SK-N-SH (cell line): ENCODE results near the gene COMMD10. TPM values are rescaled to one million over a fixed set of nuclear protein-coding genes. Genes with fewer than 3 reads are reported as not detected.
A peak's percentile ranks its signal among the peaks of the same experiment; 100 is the strongest.

Experiments used
- CTCF ChIA-PET: fragments of 300-600, 350-600 bp; formaldehyde crosslinking; extraction: SDS; loops from one replicate; lab custom pipeline; 2021; lab: Yijun Ruan, JAX
- POLR2A ChIA-PET: fragments of 350-600 bp; sonication (Branson Sonifier 250); formaldehyde crosslinking; extraction: SDS; loops from one replicate; lab custom pipeline; 2020; ENCODE audit warnings: antibody characterized with exemption, inconsistent platforms; lab: Yijun Ruan, JAX
- DNase-seq: peaks from one replicate; pipeline ENCODE4 v3.0.0; 2012
- H2AFZ ChIP-seq: fragments of 200-600 bp; sonication (generic); 2 replicates; pipeline ENCODE4 v1.8.1; 2016; ENCODE audit warnings: antibody characterized with exemption, mild to moderate bottlenecking, low read depth
- H3F3A ChIP-seq: fragments of 200-600 bp; sonication (generic); replicated peaks from 2 replicates; pipeline ENCODE3; 2016; ENCODE audit warnings: antibody characterized with exemption, mild to moderate bottlenecking; ENCODE audit not compliant: insufficient read depth
- H3K27ac ChIP-seq, 2 experiments: fragments of 200-500 bp in 1 of 2; fragments of 200-600 bp in 1 of 2; sonication (Bioruptor generic) in 1 of 2; sonication (generic), shearing (Covaris generic) in 1 of 2; 2 replicates each; pipeline versions ENCODE4 v1.5.1 to v1.6.1; 2014 to 2016; ENCODE audit warnings: low read depth in 2 of 2, inconsistent platforms in 1 of 2, low read length in 1 of 2, mild to moderate bottlenecking in 1 of 2, mixed read lengths in 1 of 2
- H3K27me3 ChIP-seq: fragments of 200-600 bp; sonication (generic), shearing (Covaris generic); 2 replicates; pipeline ENCODE4 v1.6.1; 2016; ENCODE audit warnings: mixed run types; ENCODE audit not compliant: insufficient read depth
- H3K36me3 ChIP-seq, 2 experiments: fragments of 200-500 bp in 1 of 2; fragments of 200-600 bp in 1 of 2; sonication (Bioruptor generic) in 1 of 2; sonication (generic) in 1 of 2; replicated peaks in 1 of 2; 2 replicates each; pipeline versions ENCODE3 to v1.5.1; 2014 to 2016; ENCODE audit warnings: low read length in 1 of 2, mild to moderate bottlenecking in 1 of 2; ENCODE audit not compliant: insufficient read depth in 2 of 2, control insufficient read depth in 1 of 2
- H3K4me1 ChIP-seq, 2 experiments: fragments of 200-500 bp in 1 of 2; fragments of 200-600 bp in 1 of 2; sonication (Bioruptor generic) in 1 of 2; sonication (generic), shearing (Covaris generic) in 1 of 2; 2 replicates each; pipeline versions ENCODE4 v1.5.1 to v1.6.1; 2014 to 2016; ENCODE audit warnings: low read depth in 1 of 2, low read length in 1 of 2, mixed run types in 1 of 2; ENCODE audit not compliant: insufficient read depth in 2 of 2, control insufficient read depth in 1 of 2
- H3K4me2 ChIP-seq: fragments of 200-600 bp; sonication (generic), shearing (Covaris generic); 2 replicates; pipeline ENCODE4 v1.6.1; 2017; ENCODE audit warnings: mixed run types
- H3K4me3 ChIP-seq, 2 experiments: fragments of 200-500 bp in 1 of 2; fragments of 200-600 bp in 1 of 2; sonication (Bioruptor generic) in 1 of 2; sonication (generic), shearing (Covaris generic) in 1 of 2; 2 replicates each; pipeline versions ENCODE4 v1.5.1 to v1.8.1; 2014 to 2016; ENCODE audit warnings: low read depth in 2 of 2, inconsistent platforms in 1 of 2, low read length in 1 of 2, mild to moderate bottlenecking in 1 of 2, mixed read lengths in 1 of 2, moderate library complexity in 1 of 2
- H3K79me2 ChIP-seq: fragments of 200-600 bp; sonication (generic); 2 replicates; pipeline ENCODE4 v1.8.1; 2017; ENCODE audit warnings: mild to moderate bottlenecking; ENCODE audit not compliant: insufficient read depth
- H3K9ac ChIP-seq: fragments of 200-600 bp; sonication (generic); 2 replicates; pipeline ENCODE4 v1.6.1; 2017; ENCODE audit warnings: mixed run types
- H3K9me2 ChIP-seq: fragments of 200-600 bp; sonication (generic); 2 replicates; pipeline ENCODE4 v1.6.1; 2017; ENCODE audit warnings: mixed run types
- H3K9me3 ChIP-seq: fragments of 200-600 bp; sonication (generic); 2 replicates; pipeline ENCODE4 v1.6.1; 2017; ENCODE audit warnings: mixed run types, mild to moderate bottlenecking, moderate library complexity
- H4K20me1 ChIP-seq: fragments of 200-600 bp; sonication (generic); 2 replicates; pipeline ENCODE4 v1.6.1; 2017; ENCODE audit warnings: mild to moderate bottlenecking, mixed run types; ENCODE audit not compliant: insufficient read depth
- CHD2 ChIP-seq: fragments of 150-350 bp; IDR thresholded peaks from 2 replicates; pipeline ENCODE4 v1.6.1; 2018; ENCODE audit warnings: low read length; ENCODE audit not compliant: partially characterized antibody
- ELF1 ChIP-seq: IDR thresholded peaks from 2 replicates; pipeline ENCODE4 v1.4.0; 2012
- EP300 ChIP-seq, 2 experiments: IDR thresholded peaks; 2 replicates each; pipeline versions ENCODE4 v1.4.0 to v1.6.1; 2012; ENCODE audit warnings: borderline replicate concordance in 1 of 2, low read depth in 1 of 2, low read length in 1 of 2
- FOSL2 ChIP-seq: IDR thresholded peaks from 2 replicates; pipeline ENCODE4 v1.4.0; 2012; ENCODE audit warnings: low read depth, mild to moderate bottlenecking, moderate library complexity, borderline replicate concordance
- FOXM1 ChIP-seq: IDR thresholded peaks from 2 replicates; pipeline ENCODE4 v1.4.0; 2012; ENCODE audit warnings: low read depth, mild to moderate bottlenecking
- GABPA ChIP-seq: IDR thresholded peaks from 2 replicates; pipeline ENCODE4 v1.4.0; 2012; ENCODE audit warnings: low read depth, mild to moderate bottlenecking
- MEF2A ChIP-seq: IDR thresholded peaks from 2 replicates; pipeline ENCODE4 v1.4.0; 2012; ENCODE audit warnings: low read depth, borderline replicate concordance
- POLR2AphosphoS5 ChIP-seq: IDR thresholded peaks from 2 replicates; pipeline ENCODE4 v1.6.1; 2012; ENCODE audit warnings: low read depth, low read length
- RAD21 ChIP-seq: IDR thresholded peaks from 2 replicates; pipeline ENCODE4 v1.6.1; 2012; ENCODE audit warnings: mild to moderate bottlenecking, low read length
- TEAD4 ChIP-seq: IDR thresholded peaks from 2 replicates; pipeline ENCODE4 v1.4.0; 2012; ENCODE audit warnings: mild to moderate bottlenecking, borderline replicate concordance; ENCODE audit not compliant: insufficient read depth
- WGBS: methylation state at CpG from one replicate; pipeline ENCODE4 v1.1.6; 2017; ENCODE audit warnings: low lambda C conversion rate; 5-methylcytosine and 5-hydroxymethylcytosine counted together
- polyA plus RNA-seq, 3 experiments: library from polyadenylated mRNA; depleted of rRNA; stranded (reverse); fragments of >200 nt; gene quantifications; 2 replicates each; pipeline ENCODE4 v1.2.3, GENCODE V29; 2012
- TF ChIP-seq, protein P1 (sequence below): fragments of 200-600 bp; sonication (generic); IDR thresholded peaks from 2 replicates; pipeline ENCODE4 v1.6.1; 2017; ENCODE audit warnings: antibody characterized with exemption, mild to moderate bottlenecking, moderate library complexity
- TF ChIP-seq, protein P2 (sequence below): IDR thresholded peaks from 2 replicates; pipeline ENCODE4; 2012
- TF ChIP-seq, protein P3 (sequence below): fragments of 150-350 bp; IDR thresholded peaks from 2 replicates; pipeline ENCODE4 v1.6.1; 2017; ENCODE audit warnings: antibody characterized with exemption, low read length, low read depth, borderline replicate concordance

COMMD10 gene
- polyA plus RNA-seq, 1 of the 3 experiments (the other 2 are of a cell fraction): 9.4 TPM

DNA sequence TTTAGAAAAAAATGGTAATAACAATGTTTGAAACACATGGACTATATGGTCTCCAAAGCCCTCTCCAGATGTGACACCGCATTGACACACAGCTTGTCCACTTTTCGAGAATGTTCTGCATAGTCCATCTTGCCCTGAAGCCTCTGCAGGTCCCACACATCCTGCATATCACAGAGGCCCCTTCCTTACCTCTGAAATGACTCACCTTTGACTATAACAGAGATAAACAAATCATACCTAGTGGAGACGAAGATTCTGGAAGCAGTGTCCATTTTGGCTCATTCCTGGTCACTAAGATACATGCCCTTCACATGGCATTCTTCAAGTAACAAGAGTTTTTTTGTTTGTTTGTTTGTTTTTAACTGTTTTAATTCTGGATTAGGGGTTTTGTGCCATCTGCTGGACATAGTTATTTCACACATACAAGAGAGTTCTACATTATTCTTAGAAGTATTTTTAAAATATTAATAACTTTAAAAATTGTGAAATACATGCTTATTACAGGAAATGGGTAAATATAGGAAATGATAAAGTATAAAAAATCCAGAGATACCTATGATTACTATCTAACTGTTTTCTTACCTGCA, 47.5 kb upstream of the COMMD10 start:
- Histone ChIP-seq H4K20me1 (no peaks in the 10 kb centered on the region), H3K4me1 (no peaks in the 10 kb centered on the region), H3F3A (no peaks in the 10 kb centered on the region), H2AFZ (no peak overlapping the region), H3K27me3 (no peaks in the 10 kb centered on the region; the same call in 1 of the 2 replicates), H3K9me2 (no peaks in the 10 kb centered on the region), H3K9ac (no peak overlapping the region), H3K79me2 (no peaks in the 10 kb centered on the region), H3K36me3 (no peaks in the 10 kb centered on the region), H3K9me3 (no peaks in the 10 kb centered on the region), H3K4me2 (no peak overlapping the region), H3K4me3 (no peak overlapping the region), H3K27ac (no peak overlapping the region)
- WGBS: 32% methylated on average over 3 of the region's 3 CpGs
- no peak for TF ChIP-seq FOXM1
- peak; percentile 13; the same call in 1 of the 2 replicates for TF ChIP-seq RAD21
- TF ChIP-seq, protein P1, sequence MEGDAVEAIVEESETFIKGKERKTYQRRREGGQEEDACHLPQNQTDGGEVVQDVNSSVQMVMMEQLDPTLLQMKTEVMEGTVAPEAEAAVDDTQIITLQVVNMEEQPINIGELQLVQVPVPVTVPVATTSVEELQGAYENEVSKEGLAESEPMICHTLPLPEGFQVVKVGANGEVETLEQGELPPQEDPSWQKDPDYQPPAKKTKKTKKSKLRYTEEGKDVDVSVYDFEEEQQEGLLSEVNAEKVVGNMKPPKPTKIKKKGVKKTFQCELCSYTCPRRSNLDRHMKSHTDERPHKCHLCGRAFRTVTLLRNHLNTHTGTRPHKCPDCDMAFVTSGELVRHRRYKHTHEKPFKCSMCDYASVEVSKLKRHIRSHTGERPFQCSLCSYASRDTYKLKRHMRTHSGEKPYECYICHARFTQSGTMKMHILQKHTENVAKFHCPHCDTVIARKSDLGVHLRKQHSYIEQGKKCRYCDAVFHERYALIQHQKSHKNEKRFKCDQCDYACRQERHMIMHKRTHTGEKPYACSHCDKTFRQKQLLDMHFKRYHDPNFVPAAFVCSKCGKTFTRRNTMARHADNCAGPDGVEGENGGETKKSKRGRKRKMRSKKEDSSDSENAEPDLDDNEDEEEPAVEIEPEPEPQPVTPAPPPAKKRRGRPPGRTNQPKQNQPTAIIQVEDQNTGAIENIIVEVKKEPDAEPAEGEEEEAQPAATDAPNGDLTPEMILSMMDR: peak; percentile 39
- no peak for DNase-seq
- POLR2A ChIA-PET: no interaction called here
- CTCF ChIA-PET: interaction anchor here (1.6 kb wide), 1 partner anchor 149 kb away, joined by 4 read pairs; no protein-coding TSS in a partner anchor

DNA sequence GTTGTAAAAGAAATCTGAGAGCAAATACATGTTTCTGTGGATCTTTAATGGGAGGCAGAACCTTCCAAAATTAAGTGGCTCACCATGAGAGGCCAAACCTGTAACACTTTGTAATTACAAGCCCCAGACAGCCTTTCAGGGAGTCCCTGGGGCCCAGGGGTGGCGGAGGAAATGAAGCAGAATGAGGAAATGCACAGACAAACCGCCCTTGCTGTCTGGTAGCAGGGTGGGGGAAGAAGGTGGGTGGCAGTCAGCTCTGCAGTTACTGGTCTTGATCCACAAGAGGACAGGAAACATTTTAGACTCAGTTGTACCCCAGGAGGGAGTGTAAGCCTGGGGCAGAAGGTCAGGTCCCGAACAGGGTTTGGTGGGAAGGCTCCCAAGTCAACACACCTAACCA, 46.0 kb upstream of the COMMD10 start:
- WGBS: 44% methylated on average over 3 of the region's 3 CpGs
- Histone ChIP-seq H3K4me2 (no peak overlapping the region), H3K9me3 (no peaks in the 10 kb centered on the region), H4K20me1 (no peaks in the 10 kb centered on the region), H3K27me3 (no peaks in the 10 kb centered on the region; the same call in 1 of the 2 replicates), H3K9me2 (no peaks in the 10 kb centered on the region), H3K9ac (no peak overlapping the region), H3K36me3 (no peaks in the 10 kb centered on the region), H2AFZ (no peak overlapping the region), H3K4me3 (no peak overlapping the region), H3K79me2 (no peaks in the 10 kb centered on the region), H3K4me1 (no peaks in the 10 kb centered on the region), H3F3A (no peaks in the 10 kb centered on the region), H3K27ac (no peak overlapping the region)
- ChIA-PET POLR2A (interaction anchor here (0.6 kb wide), 1 partner anchor 132 kb away, joined by 3 read pairs; no protein-coding TSS in a partner anchor), CTCF (no interaction called here)
- no peak for DNase-seq
- TF ChIP-seq, protein P2, sequence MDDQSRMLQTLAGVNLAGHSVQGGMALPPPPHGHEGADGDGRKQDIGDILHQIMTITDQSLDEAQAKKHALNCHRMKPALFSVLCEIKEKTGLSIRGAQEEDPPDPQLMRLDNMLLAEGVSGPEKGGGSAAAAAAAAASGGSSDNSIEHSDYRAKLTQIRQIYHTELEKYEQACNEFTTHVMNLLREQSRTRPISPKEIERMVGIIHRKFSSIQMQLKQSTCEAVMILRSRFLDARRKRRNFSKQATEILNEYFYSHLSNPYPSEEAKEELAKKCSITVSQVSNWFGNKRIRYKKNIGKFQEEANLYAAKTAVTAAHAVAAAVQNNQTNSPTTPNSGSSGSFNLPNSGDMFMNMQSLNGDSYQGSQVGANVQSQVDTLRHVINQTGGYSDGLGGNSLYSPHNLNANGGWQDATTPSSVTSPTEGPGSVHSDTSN: no peak
- TF ChIP-seq GABPA (no peak), CHD2 (no peak)

GRCh38 chr5:116042375-116042774, 42.5 kb upstream of the COMMD10 start:
- Histone ChIP-seq H3K9me2 (no peaks in the 10 kb centered on the region), H3F3A (no peaks in the 10 kb centered on the region), H3K36me3 (no peaks in the 10 kb centered on the region), H3K9me3 (no peaks in the 10 kb centered on the region), H3K4me3 (no peak overlapping the region), H3K79me2 (no peaks in the 10 kb centered on the region), H3K9ac (no peak overlapping the region), H4K20me1 (no peaks in the 10 kb centered on the region), H3K27me3 (no peaks in the 10 kb centered on the region; the same call in 1 of the 2 replicates), H2AFZ (no peak overlapping the region), H3K4me2 (no peak overlapping the region), H3K4me1 (no peaks in the 10 kb centered on the region), H3K27ac (no peak overlapping the region)
- POLR2A ChIA-PET: no interaction called here
- TF ChIP-seq ELF1: no peak
- TF ChIP-seq, protein P3, sequence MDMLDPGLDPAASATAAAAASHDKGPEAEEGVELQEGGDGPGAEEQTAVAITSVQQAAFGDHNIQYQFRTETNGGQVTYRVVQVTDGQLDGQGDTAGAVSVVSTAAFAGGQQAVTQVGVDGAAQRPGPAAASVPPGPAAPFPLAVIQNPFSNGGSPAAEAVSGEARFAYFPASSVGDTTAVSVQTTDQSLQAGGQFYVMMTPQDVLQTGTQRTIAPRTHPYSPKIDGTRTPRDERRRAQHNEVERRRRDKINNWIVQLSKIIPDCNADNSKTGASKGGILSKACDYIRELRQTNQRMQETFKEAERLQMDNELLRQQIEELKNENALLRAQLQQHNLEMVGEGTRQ: no peak
- no peak for TF ChIP-seq FOXM1
- no peak for TF ChIP-seq EP300 (IDR thresholded peaks at IDR 0.05; ENCODE audit: borderline replicate concordance in 1 of 2, low read depth in 1 of 2, low read length in 1 of 2)
- TF ChIP-seq POLR2AphosphoS5: no peak
- no peak for TF ChIP-seq TEAD4
- TF ChIP-seq MEF2A: no peak
- no peak for TF ChIP-seq FOSL2
- TF ChIP-seq, protein P2: no peak
- CTCF ChIA-PET: interaction anchor here (1.0 kb wide), 1 partner anchor 25 kb away, joined by 3 read pairs; no protein-coding TSS in a partner anchor
- DNase-seq: no peak
